Lung microvascular endothelial cell (primary cell): ENCODE data around the gene ESYT2. TPM values are rescaled to one million over a fixed set of nuclear protein-coding genes. Genes with fewer than 3 reads are reported as not detected.

Source experiments
- DNase-seq, 2 donors: peaks; one replicate each; pipeline versions ENCODE4 v3.0.0 to v3.0.0-alpha.2; 2010; ENCODE audit warnings: low read depth in 2 of 2
- total RNA-seq: library from RNA; depleted of rRNA; stranded (reverse); fragments of >200 nt; gene quantifications from 2 replicates; pipeline ENCODE4 v1.2.1, GENCODE V29; 2014

The ESYT2 gene
- total RNA-seq, 1 donor from 2014 or later: 42.7 TPM

DNA sequence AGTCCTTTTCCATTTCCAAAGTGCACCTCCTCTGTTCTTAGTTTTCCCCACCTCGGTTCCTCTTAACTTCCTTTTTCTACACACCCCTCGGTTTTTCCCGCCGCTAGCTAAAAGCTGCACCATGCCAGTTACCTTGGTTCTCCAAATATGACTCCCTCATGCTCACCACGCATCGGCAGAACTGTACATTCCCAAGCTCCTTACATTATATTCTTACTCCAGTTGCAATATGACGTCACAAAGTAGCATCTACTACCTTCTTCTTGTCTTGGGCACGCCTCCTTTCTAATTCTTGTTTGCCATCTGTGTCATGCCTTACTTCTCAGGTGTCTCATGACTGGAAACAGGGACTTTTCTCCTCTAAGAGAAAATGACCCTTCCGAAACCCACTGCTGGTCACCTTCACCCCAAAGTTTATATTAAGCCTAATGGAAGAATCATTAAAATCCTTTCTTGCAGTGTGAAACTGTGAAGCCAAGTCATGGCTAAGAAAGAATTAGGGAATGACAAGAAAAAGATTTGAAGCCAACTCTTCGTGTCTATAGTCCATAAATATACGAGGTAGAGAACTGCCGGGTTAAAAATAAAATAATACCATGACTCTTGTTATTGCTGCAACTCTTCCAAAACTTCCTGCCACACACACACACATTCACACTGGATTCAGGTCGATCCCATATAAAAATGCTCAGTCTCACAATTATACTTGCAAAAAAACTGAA lies 1.7 kb downstream of the ESYT2 start:
- peak; percentile 29 to 62 for DNase-seq

DNA sequence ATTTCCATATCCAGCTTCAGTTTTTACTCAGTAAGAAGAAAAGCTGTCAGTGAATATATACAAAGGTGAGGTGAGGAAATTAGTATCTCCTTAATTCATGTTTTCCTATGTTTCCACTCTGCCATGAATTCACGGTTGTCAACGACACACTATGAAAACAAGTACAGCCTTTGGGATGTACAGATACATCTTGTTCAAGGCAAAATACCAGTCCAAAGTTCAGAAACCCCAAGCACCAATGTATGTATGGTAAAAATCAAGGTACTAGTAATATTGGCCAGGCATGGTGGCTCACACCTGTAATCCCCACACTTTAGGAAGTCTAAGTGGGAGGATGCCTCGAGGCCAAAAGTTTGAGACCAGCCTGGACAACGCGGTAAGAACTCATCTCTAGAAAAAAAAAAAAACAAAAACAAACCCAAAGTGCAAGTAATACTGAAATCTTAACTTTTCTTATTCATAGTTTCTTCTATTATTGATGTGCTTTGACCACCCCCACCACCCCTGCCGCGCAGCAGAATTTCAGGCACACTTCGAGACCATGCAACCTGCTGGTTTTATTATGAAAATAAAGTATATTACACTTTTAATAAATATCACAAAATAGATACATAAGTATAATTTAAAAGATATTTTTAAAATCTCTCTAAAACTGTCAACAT lies 3.5 kb downstream of the ESYT2 start:
- no peak for DNase-seq

- peak in 1 of 2 donors; percentile 41 for DNase-seq
These were observed 5.3 kb downstream of the ESYT2 start for GRCh38 chr7:158824028-158824427.

- peak; percentile 42 to 90 for DNase-seq
These were observed 7.9 kb downstream of the ESYT2 start for GRCh38 chr7:158821171-158822031.

- DNase-seq: peak in 1 of 2 donors; percentile 52
These were observed 8.7 kb downstream of the ESYT2 start for GRCh38 chr7:158820656-158821055.

DNA sequence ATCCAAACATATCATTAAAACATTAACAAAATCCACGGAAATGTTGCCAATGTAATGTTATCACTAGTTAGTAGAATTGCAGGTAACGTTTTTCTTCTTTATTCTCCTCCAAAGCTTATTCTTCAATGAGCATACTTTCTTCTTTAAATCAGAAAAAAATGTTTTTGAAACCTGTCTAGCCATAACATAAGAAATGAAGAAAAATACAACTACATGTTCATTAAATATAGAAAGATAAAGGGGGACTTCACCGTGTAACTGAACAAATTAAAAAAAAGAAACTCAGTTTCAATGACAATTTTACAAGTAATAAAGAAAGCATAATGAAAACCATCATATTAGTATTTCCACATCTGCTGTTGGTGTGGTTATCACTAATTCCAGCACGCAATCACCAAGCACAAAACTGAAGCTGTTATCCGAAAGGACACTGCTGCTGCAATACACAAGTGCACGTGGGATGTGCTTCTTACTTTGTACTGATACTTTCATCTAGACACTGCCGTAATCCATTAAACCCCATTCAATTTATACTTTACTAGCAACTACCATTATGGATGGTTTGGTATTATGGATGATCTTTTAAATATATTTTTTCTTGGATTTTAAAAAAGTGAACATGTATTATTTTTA lies 9.6 kb downstream of the ESYT2 start:
- no peak for DNase-seq

DNA sequence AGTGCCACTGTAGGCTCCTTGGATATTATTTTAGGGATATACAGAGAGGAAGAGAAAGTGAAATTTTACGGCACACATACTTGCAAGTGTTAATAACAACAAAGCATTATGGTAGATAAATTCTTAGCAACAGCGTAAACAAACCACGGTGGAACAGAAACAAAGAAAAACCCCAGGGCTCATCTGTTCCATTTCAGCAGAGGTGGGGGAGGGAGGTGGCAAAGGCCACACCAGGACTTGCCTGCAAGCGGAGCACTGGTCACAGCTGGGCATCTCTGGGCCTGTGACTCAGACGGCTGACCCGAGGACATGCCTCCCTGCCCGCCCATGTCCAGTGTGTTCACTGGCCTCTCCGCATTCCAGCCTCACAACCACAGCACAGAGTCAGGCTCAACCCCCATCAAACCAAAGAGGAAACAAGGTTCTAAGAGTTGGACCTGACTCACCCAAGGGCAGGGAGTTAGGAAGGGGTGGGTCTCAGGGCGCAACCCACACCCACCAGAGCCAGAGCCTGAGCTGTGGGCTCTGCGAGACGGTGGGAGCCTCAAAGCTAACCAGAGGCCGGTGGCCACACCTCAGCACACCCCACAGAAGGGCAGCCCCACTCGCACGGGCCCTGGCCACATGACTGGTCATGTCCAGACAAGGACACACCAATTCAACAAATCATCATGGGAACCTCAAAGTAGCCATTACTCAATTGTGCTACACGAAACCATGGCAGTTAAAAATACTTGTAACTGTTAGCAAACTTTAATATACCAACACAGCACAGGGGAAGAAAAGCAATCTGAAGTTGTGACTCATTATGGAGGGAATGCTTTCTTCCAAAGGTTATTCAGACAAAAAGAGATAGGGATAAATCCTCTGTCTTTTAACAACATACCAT lies 10.7 kb downstream of the ESYT2 start:
- peak; percentile 98 to 99 for DNase-seq

DNA sequence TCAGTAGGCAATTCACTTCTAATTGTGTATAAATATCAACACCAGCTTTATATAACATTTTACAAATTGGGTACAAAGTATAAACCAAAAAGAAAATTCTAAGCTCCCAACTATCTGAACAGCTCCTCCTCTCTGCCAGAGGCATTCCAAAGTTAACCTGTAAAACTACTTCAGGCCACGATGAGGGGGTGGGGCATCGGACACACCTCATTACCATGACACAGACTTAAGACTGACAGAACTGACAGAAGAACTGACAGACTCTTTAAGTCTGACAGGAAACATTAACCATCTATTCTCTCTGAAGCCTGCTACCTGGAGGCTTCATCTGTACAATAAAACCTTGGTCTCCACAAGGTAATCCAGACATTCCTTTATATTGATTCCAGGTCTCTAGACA lies 12.3 kb downstream of the ESYT2 start:
- no peak for DNase-seq

GRCh38 chr7:158816271-158816670 lies 13.0 kb downstream of the ESYT2 start:
- no peak for DNase-seq

- DNase-seq: no peak
These were observed 13.5 kb downstream of the ESYT2 start for GRCh38 chr7:158815800-158816128.

GRCh38 chr7:158815083-158815799 lies 14.1 kb downstream of the ESYT2 start:
- DNase-seq: no peak

GRCh38 chr7:158814637-158815036 lies 14.7 kb downstream of the ESYT2 start:
- no peak for DNase-seq

- no peak for DNase-seq
These were observed 16.6 kb downstream of the ESYT2 start for GRCh38 chr7:158812684-158813083.

GRCh38 chr7:158811894-158812293 lies 17.4 kb downstream of the ESYT2 start:
- no peak for DNase-seq

DNA sequence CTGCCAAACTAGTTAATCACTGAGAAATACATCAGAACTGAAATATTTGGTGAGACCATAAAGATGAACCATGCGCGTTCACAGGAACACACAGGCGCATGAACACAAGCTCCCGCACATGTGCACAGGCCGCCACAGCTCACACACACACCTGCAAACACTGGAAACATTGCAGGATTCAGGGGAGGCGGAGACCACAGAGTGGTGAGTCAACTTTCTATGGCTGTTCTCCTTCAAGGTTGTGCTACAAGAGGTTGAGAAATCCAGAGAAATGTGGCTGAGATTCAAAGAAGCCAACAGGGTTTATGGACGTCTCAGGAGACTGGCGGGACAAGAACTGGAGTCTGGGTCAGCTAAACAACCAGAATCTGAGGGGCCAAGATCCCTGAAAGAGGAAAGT lies 17.8 kb downstream of the ESYT2 start:
- DNase-seq: no peak

DNA sequence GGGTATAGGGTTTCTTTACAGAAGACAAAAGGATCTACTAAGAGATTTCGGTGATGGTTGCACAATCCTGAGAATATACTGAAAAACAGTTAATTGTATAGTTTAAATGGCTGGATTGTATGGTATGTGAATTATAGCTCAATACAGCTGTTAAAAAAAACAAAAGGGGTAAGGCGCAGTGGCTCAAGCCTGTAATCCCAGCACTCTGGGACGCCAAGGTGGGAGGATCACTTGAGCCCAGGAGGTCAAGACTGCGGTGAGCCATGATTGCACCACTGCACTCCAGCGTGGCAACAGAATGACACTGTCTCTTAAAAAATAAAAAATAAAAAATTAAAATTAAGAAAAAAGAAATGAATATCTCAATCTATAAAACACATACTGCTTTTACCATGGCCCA lies 18.5 kb downstream of the ESYT2 start:
- no peak for DNase-seq

GRCh38 chr7:158809596-158809995 lies 19.7 kb downstream of the ESYT2 start:
- no peak for DNase-seq

- DNase-seq: no peak
These were observed 21.2 kb downstream of the ESYT2 start for GRCh38 chr7:158808126-158808525.

DNA sequence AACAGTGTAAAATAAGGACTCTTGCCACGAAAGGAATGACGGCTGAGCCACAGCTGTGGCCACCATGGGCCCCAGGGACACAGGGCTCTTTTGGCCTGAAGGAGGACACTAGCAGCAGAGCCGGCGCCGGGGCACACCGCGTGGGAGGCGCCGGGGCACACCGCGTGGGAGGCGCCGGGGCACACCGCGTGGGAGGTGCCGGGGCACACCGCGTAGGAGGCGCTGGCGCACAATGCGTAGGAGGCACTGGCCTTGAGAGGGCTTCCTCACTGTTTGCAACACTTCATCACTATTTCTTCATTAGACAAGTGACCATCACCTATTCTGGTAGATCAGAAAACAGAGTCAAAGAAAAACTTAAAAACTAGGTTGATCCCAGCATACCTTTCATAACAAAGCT lies 23.4 kb downstream of the ESYT2 start:
- no peak for DNase-seq

- no peak for DNase-seq
These were observed 23.9 kb downstream of the ESYT2 start for GRCh38 chr7:158805414-158805813.
